Body of pancreas (tissue), 4 donors: ENCODE results near the gene CFAP52.
A peak's percentile ranks its signal among the peaks of the same experiment; 100 is the strongest.

Experiments used
- POLR2A ChIP-seq, 3 donors: fragments of 450-650 bp; IDR thresholded peaks; one replicate each; pipeline ENCODE4 v1.6.1; 2016; ENCODE audit warnings: antibody characterized with exemption in 3 of 3, mild to moderate bottlenecking in 2 of 3
- TF ChIP-seq, protein P1 (sequence below), 7 experiments: fragments of 450-650 bp in 4 of 7; fragments of 200-600 bp in 3 of 7; sonication (generic) in 3 of 7; IDR thresholded peaks; one replicate each; pipeline ENCODE4 v1.5.1; 2016 to 2019; ENCODE audit warnings: antibody characterized with exemption in 7 of 7

DNA sequence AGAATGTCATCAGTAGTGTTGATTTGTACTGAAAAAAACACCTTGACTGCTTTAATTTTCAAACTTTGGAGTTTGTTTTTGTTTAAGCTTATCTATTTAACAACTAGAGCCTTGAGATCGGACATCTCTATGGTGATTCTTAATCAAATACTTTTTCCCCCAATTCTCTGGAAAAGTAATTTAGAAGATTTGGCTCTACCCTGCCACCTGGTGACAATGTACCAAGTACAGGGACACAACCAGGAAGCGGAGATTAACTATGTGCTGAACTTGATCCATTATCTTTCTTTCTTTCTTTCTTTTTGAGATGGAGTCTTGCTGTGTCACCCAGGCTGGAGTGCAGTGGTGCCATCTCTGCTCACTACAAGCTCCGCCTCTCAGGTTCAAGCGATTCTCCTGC is 99.6 kb downstream of the CFAP52 start:
- TF ChIP-seq, protein P1, sequence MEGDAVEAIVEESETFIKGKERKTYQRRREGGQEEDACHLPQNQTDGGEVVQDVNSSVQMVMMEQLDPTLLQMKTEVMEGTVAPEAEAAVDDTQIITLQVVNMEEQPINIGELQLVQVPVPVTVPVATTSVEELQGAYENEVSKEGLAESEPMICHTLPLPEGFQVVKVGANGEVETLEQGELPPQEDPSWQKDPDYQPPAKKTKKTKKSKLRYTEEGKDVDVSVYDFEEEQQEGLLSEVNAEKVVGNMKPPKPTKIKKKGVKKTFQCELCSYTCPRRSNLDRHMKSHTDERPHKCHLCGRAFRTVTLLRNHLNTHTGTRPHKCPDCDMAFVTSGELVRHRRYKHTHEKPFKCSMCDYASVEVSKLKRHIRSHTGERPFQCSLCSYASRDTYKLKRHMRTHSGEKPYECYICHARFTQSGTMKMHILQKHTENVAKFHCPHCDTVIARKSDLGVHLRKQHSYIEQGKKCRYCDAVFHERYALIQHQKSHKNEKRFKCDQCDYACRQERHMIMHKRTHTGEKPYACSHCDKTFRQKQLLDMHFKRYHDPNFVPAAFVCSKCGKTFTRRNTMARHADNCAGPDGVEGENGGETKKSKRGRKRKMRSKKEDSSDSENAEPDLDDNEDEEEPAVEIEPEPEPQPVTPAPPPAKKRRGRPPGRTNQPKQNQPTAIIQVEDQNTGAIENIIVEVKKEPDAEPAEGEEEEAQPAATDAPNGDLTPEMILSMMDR (IDR thresholded peaks at IDR 0.05): peak in 6 of 7 experiments; percentile 19 to 52 (median 44)
- no peak for TF ChIP-seq POLR2A (IDR thresholded peaks at IDR 0.05)
